Panc1 (cell line): ENCODE data around the gene ELF5. TPM values are rescaled to one million over a fixed set of nuclear protein-coding genes. Genes with fewer than 3 reads are reported as not detected.

Experiments
- ATAC-seq: fragments of 200-7000 bp; cut with Tn5 transposase; 2 replicates; pipeline ENCODE4 v1.9.1; 2020; ENCODE audit warnings: mild to moderate bottlenecking, moderate library complexity
- BruUV-seq: library from RNA; stranded (reverse); fragments of 400-500 nt; replicated peaks from 2 replicates; lab custom pipeline; 2021; lab: Mats Ljungman, UMichigan
- CTCF ChIA-PET: fragments of 300-600 bp; sonication (Branson Sonifier 250); formaldehyde crosslinking; loops from one replicate; lab custom pipeline; 2022; ENCODE audit warnings: antibody characterized with exemption; lab: Charles Lee
- POLR2A ChIA-PET: fragments of 300-600 bp; sonication (Branson Sonifier 250); formaldehyde crosslinking; loops from one replicate; lab custom pipeline; 2022; ENCODE audit warnings: antibody characterized with exemption; lab: Charles Lee
- DNase-seq: peaks from one replicate; pipeline ENCODE4 v3.0.0-alpha.2; 2010; ENCODE audit warnings: low read depth, low spot score
- H3K27ac ChIP-seq: 2 replicates; pipeline ENCODE4 v1.5.1; 2011; ENCODE audit warnings: mild to moderate bottlenecking, low read length, inconsistent platforms
- H3K27me3 ChIP-seq: fragments of 200-500 bp; sonication (Bioruptor generic); 2 replicates; pipeline ENCODE4 v1.6.0; 2014; ENCODE audit warnings: low read length, inconsistent platforms; ENCODE audit not compliant: control insufficient read depth, insufficient read depth
- H3K36me3 ChIP-seq: fragments of 200-500 bp; sonication (Bioruptor generic); 2 replicates; pipeline ENCODE4 v1.5.1; 2014; ENCODE audit warnings: inconsistent platforms, mild to moderate bottlenecking, low read length, moderate library complexity; ENCODE audit not compliant: control insufficient read depth, insufficient read depth
- H3K4me1 ChIP-seq: 2 replicates; pipeline ENCODE4 v1.5.1; 2011; ENCODE audit warnings: inconsistent platforms, mild to moderate bottlenecking, low read length, moderate library complexity; ENCODE audit not compliant: control insufficient read depth, insufficient read depth
- H3K4me3 ChIP-seq, 2 experiments: 2 replicates each; pipeline ENCODE4 v1.5.1; 2011 to 2012; ENCODE audit warnings: low read depth in 2 of 2, low read length in 2 of 2, mild to moderate bottlenecking in 2 of 2, inconsistent platforms in 1 of 2, moderate library complexity in 1 of 2
- H3K9me3 ChIP-seq: fragments of 200-500 bp; sonication (Bioruptor generic); 2 replicates; pipeline ENCODE4 v1.5.1; 2014; ENCODE audit warnings: low read depth, mild to moderate bottlenecking, inconsistent platforms, low read length, moderate library complexity; ENCODE audit not compliant: control insufficient read depth, insufficient read depth
- POLR2AphosphoS5 ChIP-seq: IDR thresholded peaks from 2 replicates; pipeline ENCODE4 v1.6.1; 2012; ENCODE audit warnings: mild to moderate bottlenecking, low read depth, low read length, moderate library complexity
- SIN3A ChIP-seq: IDR thresholded peaks from 2 replicates; pipeline ENCODE4 v1.6.1; 2012; ENCODE audit warnings: low read depth, mild to moderate bottlenecking, low read length, moderate library complexity, borderline replicate concordance; ENCODE audit not compliant: insufficient read depth
- TCF7L2 ChIP-seq: IDR thresholded peaks from 2 replicates; pipeline ENCODE4 v1.6.1; 2011; ENCODE audit warnings: mild to moderate bottlenecking, low read depth, low read length, inconsistent platforms
- in situ Hi-C: cut with HindIII; loops from 2 replicates; pipeline ENCODE4 v1.10.0; 2016; ENCODE audit warnings: low sequenced_read_pairs, low pct_unique_long_range_greater_than_20kb
- intact Hi-C: fragments of 100-400 bp; cut with micrococcal nuclease; formaldehyde crosslinking; loops from one replicate; pipeline ENCODE4 v1.10.0; 2022; ENCODE audit not compliant: unreplicated experiment
- total RNA-seq: library from RNA; stranded (reverse); gene quantifications from one replicate; pipeline ENCODE4 v1.2.1, GENCODE V29; 2021; ENCODE audit not compliant: unreplicated experiment
- TF ChIP-seq, protein P1 (sequence below), 2 experiments: IDR thresholded peaks; 2 replicates each; pipeline ENCODE4 v1.6.1; 2011 to 2012; ENCODE audit warnings: low read depth in 2 of 2, control low read depth in 1 of 2, low read length in 1 of 2, mild to moderate bottlenecking in 1 of 2, moderate library complexity in 1 of 2; ENCODE audit not compliant: insufficient read depth in 1 of 2
- TF ChIP-seq, protein P2 (sequence below): fragments of 450-650 bp; IDR thresholded peaks from 2 replicates; pipeline ENCODE4 v1.5.1; 2017; ENCODE audit warnings: mild to moderate bottlenecking

The ELF5 gene
- total RNA-seq, 1 experiment from 2014 or later = not detected

DNA sequence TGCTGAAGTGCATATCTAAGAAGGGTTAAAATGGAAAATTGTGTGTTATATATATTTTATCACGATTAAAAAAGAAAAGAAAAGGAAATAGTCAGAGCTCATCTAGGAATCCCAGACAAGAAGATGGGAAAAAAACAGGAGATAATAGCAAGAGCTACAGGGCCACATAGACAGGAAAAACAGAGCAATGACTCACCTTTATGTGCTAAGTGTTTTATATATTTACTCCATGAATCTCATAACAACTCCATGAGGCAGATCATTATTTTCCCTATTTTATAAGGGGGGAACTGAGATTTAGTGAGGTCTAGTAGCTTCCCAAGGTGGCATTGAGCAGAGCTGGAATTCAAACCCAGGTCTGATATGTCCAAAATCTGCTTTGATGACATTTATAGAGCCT, 18.1 kb upstream of the ELF5 start:
- in situ Hi-C loops (no loop called here), intact Hi-C loops (no loop called here)
- Histone ChIP-seq H3K27me3 (no peaks in the 10 kb centered on the region), H3K4me1 (no peaks in the 10 kb centered on the region), H3K4me3 (no peak overlapping the region), H3K27ac (no peak overlapping the region), H3K9me3 (no peaks in the 10 kb centered on the region), H3K36me3 (no peaks in the 10 kb centered on the region)
- POLR2A ChIA-PET = no interaction called here
- ATAC-seq (no peak), DNase-seq (no peak)
- CTCF ChIA-PET = no interaction called here
- BruUV-seq = no TSS peak
- TF ChIP-seq, protein P1, sequence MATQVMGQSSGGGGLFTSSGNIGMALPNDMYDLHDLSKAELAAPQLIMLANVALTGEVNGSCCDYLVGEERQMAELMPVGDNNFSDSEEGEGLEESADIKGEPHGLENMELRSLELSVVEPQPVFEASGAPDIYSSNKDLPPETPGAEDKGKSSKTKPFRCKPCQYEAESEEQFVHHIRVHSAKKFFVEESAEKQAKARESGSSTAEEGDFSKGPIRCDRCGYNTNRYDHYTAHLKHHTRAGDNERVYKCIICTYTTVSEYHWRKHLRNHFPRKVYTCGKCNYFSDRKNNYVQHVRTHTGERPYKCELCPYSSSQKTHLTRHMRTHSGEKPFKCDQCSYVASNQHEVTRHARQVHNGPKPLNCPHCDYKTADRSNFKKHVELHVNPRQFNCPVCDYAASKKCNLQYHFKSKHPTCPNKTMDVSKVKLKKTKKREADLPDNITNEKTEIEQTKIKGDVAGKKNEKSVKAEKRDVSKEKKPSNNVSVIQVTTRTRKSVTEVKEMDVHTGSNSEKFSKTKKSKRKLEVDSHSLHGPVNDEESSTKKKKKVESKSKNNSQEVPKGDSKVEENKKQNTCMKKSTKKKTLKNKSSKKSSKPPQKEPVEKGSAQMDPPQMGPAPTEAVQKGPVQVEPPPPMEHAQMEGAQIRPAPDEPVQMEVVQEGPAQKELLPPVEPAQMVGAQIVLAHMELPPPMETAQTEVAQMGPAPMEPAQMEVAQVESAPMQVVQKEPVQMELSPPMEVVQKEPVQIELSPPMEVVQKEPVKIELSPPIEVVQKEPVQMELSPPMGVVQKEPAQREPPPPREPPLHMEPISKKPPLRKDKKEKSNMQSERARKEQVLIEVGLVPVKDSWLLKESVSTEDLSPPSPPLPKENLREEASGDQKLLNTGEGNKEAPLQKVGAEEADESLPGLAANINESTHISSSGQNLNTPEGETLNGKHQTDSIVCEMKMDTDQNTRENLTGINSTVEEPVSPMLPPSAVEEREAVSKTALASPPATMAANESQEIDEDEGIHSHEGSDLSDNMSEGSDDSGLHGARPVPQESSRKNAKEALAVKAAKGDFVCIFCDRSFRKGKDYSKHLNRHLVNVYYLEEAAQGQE (IDR thresholded peaks at IDR 0.05; ENCODE audit: insufficient read depth in 1 of 2, low read depth in 2 of 2, low read length in 1 of 2) = no peak
- TF ChIP-seq, protein P2, sequence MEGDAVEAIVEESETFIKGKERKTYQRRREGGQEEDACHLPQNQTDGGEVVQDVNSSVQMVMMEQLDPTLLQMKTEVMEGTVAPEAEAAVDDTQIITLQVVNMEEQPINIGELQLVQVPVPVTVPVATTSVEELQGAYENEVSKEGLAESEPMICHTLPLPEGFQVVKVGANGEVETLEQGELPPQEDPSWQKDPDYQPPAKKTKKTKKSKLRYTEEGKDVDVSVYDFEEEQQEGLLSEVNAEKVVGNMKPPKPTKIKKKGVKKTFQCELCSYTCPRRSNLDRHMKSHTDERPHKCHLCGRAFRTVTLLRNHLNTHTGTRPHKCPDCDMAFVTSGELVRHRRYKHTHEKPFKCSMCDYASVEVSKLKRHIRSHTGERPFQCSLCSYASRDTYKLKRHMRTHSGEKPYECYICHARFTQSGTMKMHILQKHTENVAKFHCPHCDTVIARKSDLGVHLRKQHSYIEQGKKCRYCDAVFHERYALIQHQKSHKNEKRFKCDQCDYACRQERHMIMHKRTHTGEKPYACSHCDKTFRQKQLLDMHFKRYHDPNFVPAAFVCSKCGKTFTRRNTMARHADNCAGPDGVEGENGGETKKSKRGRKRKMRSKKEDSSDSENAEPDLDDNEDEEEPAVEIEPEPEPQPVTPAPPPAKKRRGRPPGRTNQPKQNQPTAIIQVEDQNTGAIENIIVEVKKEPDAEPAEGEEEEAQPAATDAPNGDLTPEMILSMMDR = no peak
- TF ChIP-seq POLR2AphosphoS5 (no peak), TCF7L2 (no peak), SIN3A (no peak)

DNA sequence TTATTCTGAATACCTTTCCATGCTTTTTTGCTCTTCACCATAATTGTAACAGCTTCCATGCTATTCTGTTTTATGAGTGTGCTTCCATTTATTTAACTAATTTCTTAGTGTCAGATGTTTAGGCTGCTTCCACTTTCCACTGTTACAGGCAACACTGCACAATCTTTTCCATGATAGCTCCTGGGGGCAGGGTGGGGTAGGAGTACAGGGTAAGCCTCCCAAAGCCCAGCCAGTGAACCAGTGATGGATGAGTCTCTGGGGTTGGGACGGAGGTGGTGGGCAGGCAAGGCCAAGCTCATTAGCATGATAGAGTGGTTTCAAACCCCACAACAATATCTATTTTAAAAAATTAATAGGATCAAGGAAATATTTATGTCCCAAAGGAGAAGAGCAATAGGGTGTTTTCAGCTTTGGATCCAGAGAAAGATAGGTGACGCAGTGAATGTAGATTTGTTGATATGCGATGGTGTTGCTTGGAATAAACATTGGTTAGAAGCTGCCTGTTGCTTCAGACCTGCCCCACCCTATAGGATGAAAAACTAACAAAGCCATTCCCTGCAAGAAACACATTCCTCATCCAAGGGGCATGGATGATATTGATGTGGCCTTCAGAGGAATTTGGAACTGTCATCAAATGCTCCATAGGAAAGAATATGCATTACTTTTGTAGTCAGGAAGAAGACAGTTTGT, 17.1 kb upstream of the ELF5 start:
- BruUV-seq = no TSS peak
- Histone ChIP-seq H3K4me3 (no peak overlapping the region), H3K27ac (no peak overlapping the region), H3K9me3 (no peaks in the 10 kb centered on the region), H3K4me1 (no peaks in the 10 kb centered on the region), H3K27me3 (no peaks in the 10 kb centered on the region), H3K36me3 (no peaks in the 10 kb centered on the region)
- CTCF ChIA-PET = no interaction called here
- POLR2A ChIA-PET = no interaction called here
- ATAC-seq (no peak), DNase-seq (no peak)
- TF ChIP-seq, protein P2 = no peak
- TF ChIP-seq SIN3A (no peak), POLR2AphosphoS5 (no peak), TCF7L2 (no peak)
- TF ChIP-seq, protein P1 (IDR thresholded peaks at IDR 0.05; ENCODE audit: insufficient read depth in 1 of 2, low read depth in 2 of 2, low read length in 1 of 2) = no peak
- intact Hi-C loops (no loop called here), in situ Hi-C loops (no loop called here)
